WTC11 (cell line): ENCODE results near the gene PLA1A. TPM values are rescaled to one million over a fixed set of nuclear protein-coding genes. Genes with fewer than 3 reads are reported as not detected.

ENCODE experiments used
- ATAC-seq: fragments of 200-7000 bp; cut with Tn5 transposase; 2 replicates; pipeline ENCODE4 v1.10.0; 2021; ENCODE audit warnings: mild to moderate bottlenecking, moderate library complexity
- CTCF ChIA-PET: fragments of 300-600 bp; sonication (Branson Sonifier 250); formaldehyde crosslinking; loops from one replicate; lab custom pipeline; 2021; ENCODE audit warnings: antibody characterized with exemption; lab: Charles Lee
- POLR2A ChIA-PET: fragments of 350-600 bp; sonication (Branson Sonifier 250); formaldehyde crosslinking; loops from one replicate; lab custom pipeline; 2021; ENCODE audit warnings: antibody characterized with exemption; lab: Charles Lee
- DNase-seq: peaks from one replicate; pipeline ENCODE4 v3.0.0; 2021; ENCODE audit warnings: low spot score
- H3K27ac Mint-ChIP-seq: 2 replicates; pipeline ENCODE4 v1.8.0; 2021; ENCODE audit warnings: mixed read lengths
- H3K27me3 Mint-ChIP-seq: 2 replicates; pipeline ENCODE4 v1.8.0; 2021; ENCODE audit warnings: low read depth, mild to moderate bottlenecking, moderate library complexity, mixed read lengths
- H3K36me3 Mint-ChIP-seq: 2 replicates; pipeline ENCODE4 v1.8.0; 2021; ENCODE audit warnings: mixed read lengths
- H3K4me1 Mint-ChIP-seq: 2 replicates; pipeline ENCODE4 v1.8.0; 2022; ENCODE audit warnings: mixed read lengths
- H3K4me3 Mint-ChIP-seq: 2 replicates; pipeline ENCODE4 v1.8.0; 2021; ENCODE audit warnings: mild to moderate bottlenecking, moderate library complexity, mixed read lengths
- H3K9me3 Mint-ChIP-seq: 2 replicates; pipeline ENCODE4 v1.8.0; 2021; ENCODE audit warnings: mixed read lengths
- ATF1 ChIP-seq: sonication (generic); formaldehyde crosslinking; IDR thresholded peaks from 2 replicates; pipeline ENCODE4 v1.8.1; 2023; ENCODE audit warnings: mild to moderate bottlenecking, moderate library complexity, missing genetic modification reagents
- CBFB ChIP-seq: sonication (generic); formaldehyde crosslinking; IDR thresholded peaks from 2 replicates; pipeline ENCODE4 v1.8.1; 2022; ENCODE audit warnings: mild to moderate bottlenecking, low read depth, missing genetic modification reagents
- CREM ChIP-seq: sonication (generic); formaldehyde crosslinking; IDR thresholded peaks from 2 replicates; pipeline ENCODE4 v1.8.1; 2022; ENCODE audit warnings: mild to moderate bottlenecking, missing genetic modification reagents, moderate library complexity
- CTCF ChIP-seq: fragments of 200-600 bp; IDR thresholded peaks from 2 replicates; pipeline ENCODE4 v1.8.0; 2022; ENCODE audit warnings: antibody characterized with exemption
- ELF4 ChIP-seq: sonication (generic); formaldehyde crosslinking; IDR thresholded peaks from 2 replicates; pipeline ENCODE4 v1.8.1; 2022; ENCODE audit warnings: low read depth, mild to moderate bottlenecking, moderate library complexity, missing genetic modification reagents
- EMX1 ChIP-seq: fragments of 250-450 bp; sonication (Bioruptor Pico); IDR thresholded peaks from 2 replicates; pipeline ENCODE4 v1.8.0; 2021; ENCODE audit warnings: mild to moderate bottlenecking
- ESRRA ChIP-seq: sonication (generic); formaldehyde crosslinking; IDR thresholded peaks from 2 replicates; pipeline ENCODE4 v1.8.1; 2022; ENCODE audit warnings: mild to moderate bottlenecking, missing genetic modification reagents, borderline replicate concordance
- FOXP1 ChIP-seq: sonication (generic); formaldehyde crosslinking; IDR thresholded peaks from 2 replicates; pipeline ENCODE4 v1.8.0; 2022; ENCODE audit warnings: missing genetic modification reagents, mild to moderate bottlenecking, moderate library complexity, borderline replicate concordance
- GTF2I ChIP-seq: fragments of 250-450 bp; sonication (Bioruptor Pico); conservative IDR thresholded peaks from 2 replicates; pipeline ENCODE4 v1.4.0; 2021; ENCODE audit warnings: mild to moderate bottlenecking
- MXD4 ChIP-seq: fragments of 250-450 bp; sonication (Bioruptor Pico); IDR thresholded peaks from 2 replicates; pipeline ENCODE4 v1.8.0; 2021; ENCODE audit warnings: mild to moderate bottlenecking, moderate library complexity, borderline replicate concordance
- NFATC4 ChIP-seq: fragments of 250-450 bp; sonication (Bioruptor Pico); IDR thresholded peaks from 2 replicates; pipeline ENCODE4 v1.9.0; 2021; ENCODE audit warnings: mild to moderate bottlenecking
- NFE2L1 ChIP-seq: sonication (generic); formaldehyde crosslinking; IDR thresholded peaks from 2 replicates; pipeline ENCODE4 v1.8.1; 2023; ENCODE audit warnings: missing genetic modification reagents
- NFYB ChIP-seq: sonication (generic); formaldehyde crosslinking; conservative IDR thresholded peaks from 2 replicates; pipeline ENCODE4 v1.8.0; 2022; ENCODE audit warnings: low read depth, missing genetic modification reagents
- NR1H2 ChIP-seq: sonication (generic); formaldehyde crosslinking; IDR thresholded peaks from 2 replicates; pipeline ENCODE4 v1.9.0; 2021; ENCODE audit warnings: mild to moderate bottlenecking, moderate library complexity, missing genetic modification reagents
- NR3C1 ChIP-seq: sonication (generic); formaldehyde crosslinking; conservative IDR thresholded peaks from 2 replicates; pipeline ENCODE4 v1.8.1; 2023; ENCODE audit warnings: low read depth, mild to moderate bottlenecking, missing genetic modification reagents
- OVOL2 ChIP-seq: fragments of 250-450 bp; sonication (Bioruptor Pico); IDR thresholded peaks from 2 replicates; pipeline ENCODE4 v1.9.0; 2021; ENCODE audit warnings: mild to moderate bottlenecking, borderline replicate concordance
- PREB ChIP-seq: sonication (generic); formaldehyde crosslinking; IDR thresholded peaks from 2 replicates; pipeline ENCODE4 v1.8.1; 2022; ENCODE audit warnings: mild to moderate bottlenecking, missing genetic modification reagents, moderate library complexity, borderline replicate concordance
- SMAD3 ChIP-seq: sonication (generic); formaldehyde crosslinking; IDR thresholded peaks from 2 replicates; pipeline ENCODE4 v1.8.0; 2022; ENCODE audit warnings: missing genetic modification reagents, mild to moderate bottlenecking, borderline replicate concordance
- TCF7 ChIP-seq: sonication (generic); formaldehyde crosslinking; IDR thresholded peaks from 2 replicates; pipeline ENCODE4 v1.8.0; 2022; ENCODE audit warnings: mild to moderate bottlenecking, low read depth, missing genetic modification reagents, moderate library complexity
- ZNF121 ChIP-seq: sonication (generic); formaldehyde crosslinking; IDR thresholded peaks from 2 replicates; pipeline ENCODE4 v1.8.0; 2023; ENCODE audit warnings: missing genetic modification reagents
- ZNF232 ChIP-seq: sonication (generic); formaldehyde crosslinking; IDR thresholded peaks from 2 replicates; pipeline ENCODE4 v1.8.0; 2022; ENCODE audit warnings: mild to moderate bottlenecking, missing genetic modification reagents
- ZNF423 ChIP-seq: fragments of 250-450 bp; sonication (Bioruptor Pico); IDR thresholded peaks from 2 replicates; pipeline ENCODE4 v2.1.2; 2022; ENCODE audit warnings: mild to moderate bottlenecking, moderate library complexity
- ZNF671 ChIP-seq: fragments of 250-450 bp; sonication (Bioruptor Pico); IDR thresholded peaks from 2 replicates; pipeline ENCODE4 v1.8.0; 2021; ENCODE audit warnings: mild to moderate bottlenecking
- total RNA-seq: library from RNA; stranded (reverse); gene quantifications from 3 replicates; pipeline ENCODE4 v1.2.3, GENCODE V29; 2021
- TF ChIP-seq, protein P1 (sequence below): sonication (generic); formaldehyde crosslinking; IDR thresholded peaks from 2 replicates; pipeline ENCODE4 v1.8.1; 2023; ENCODE audit warnings: mild to moderate bottlenecking, missing genetic modification reagents
- TF ChIP-seq, protein P2 (sequence below): sonication (generic); formaldehyde crosslinking; IDR thresholded peaks from 2 replicates; pipeline ENCODE4 v1.8.1; 2023; ENCODE audit warnings: mild to moderate bottlenecking, missing genetic modification reagents, moderate library complexity

Gene PLA1A
- total RNA-seq, 1 experiment from 2014 or later: not detected

GRCh38 chr3:119599558-119600174 lies 2.0 kb downstream of the PLA1A start (continued):
- TF ChIP-seq ESRRA (CRISPR knock-in tag) (no peak), NFYB (no peak), ZNF232 (CRISPR knock-in tag) (no peak), ZNF671 (CRISPR knock-in tag) (no peak), TCF7 (CRISPR knock-in tag) (no peak), MXD4 (CRISPR knock-in tag) (no peak), NFATC4 (CRISPR knock-in tag) (no peak)
- TF ChIP-seq, protein P1, sequence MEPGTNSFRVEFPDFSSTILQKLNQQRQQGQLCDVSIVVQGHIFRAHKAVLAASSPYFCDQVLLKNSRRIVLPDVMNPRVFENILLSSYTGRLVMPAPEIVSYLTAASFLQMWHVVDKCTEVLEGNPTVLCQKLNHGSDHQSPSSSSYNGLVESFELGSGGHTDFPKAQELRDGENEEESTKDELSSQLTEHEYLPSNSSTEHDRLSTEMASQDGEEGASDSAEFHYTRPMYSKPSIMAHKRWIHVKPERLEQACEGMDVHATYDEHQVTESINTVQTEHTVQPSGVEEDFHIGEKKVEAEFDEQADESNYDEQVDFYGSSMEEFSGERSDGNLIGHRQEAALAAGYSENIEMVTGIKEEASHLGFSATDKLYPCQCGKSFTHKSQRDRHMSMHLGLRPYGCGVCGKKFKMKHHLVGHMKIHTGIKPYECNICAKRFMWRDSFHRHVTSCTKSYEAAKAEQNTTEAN (CRISPR knock-in tag): no peak

GRCh38 chr3:119600732-119601131 lies 3.0 kb downstream of the PLA1A start:
- Mint-ChIP-seq H3K4me1 (peaks cover 12% of the 10 kb centered on the region), H3K36me3 (no peaks in the 10 kb centered on the region), H3K27ac (no peak overlapping the region), H3K9me3 (no peaks in the 10 kb centered on the region), H3K27me3 (no peaks in the 10 kb centered on the region; the same call in none of the 2 replicates)
- TF ChIP-seq NR3C1 (CRISPR knock-in tag): no peak
- peak; percentile 72 for TF ChIP-seq ZNF423 (CRISPR knock-in tag)
- TF ChIP-seq CTCF: peak; percentile 43; the same call in 1 of the 2 replicates
- TF ChIP-seq, all 79 proteins: peak for 2
- DNase-seq (peak; percentile 71), ATAC-seq (peak; percentile 99)
- ChIA-PET CTCF (interaction anchor here (0.5 to 2.9 kb wide), 37 partner anchors 8 to 426 kb away, joined by 3 to 12 read pairs (median 5); partner anchors contain the start of genes ADPRH, COX17 and POPDC2), POLR2A (interaction anchor here (0.6 kb wide), 1 partner anchor 103 kb away, joined by 3 read pairs; the partner anchor contains the start of gene TIMMDC1)
- H3K4me3 Mint-ChIP-seq: no peak overlapping the region

GRCh38 chr3:119601154-119601553 lies 3.5 kb downstream of the PLA1A start:
- POLR2A ChIA-PET: no interaction called here
- peaks cover 12% of the 10 kb centered on the region for H3K4me1 Mint-ChIP-seq
- H3K36me3 Mint-ChIP-seq: no peaks in the 10 kb centered on the region
- no peak for DNase-seq
- no peak overlapping the region for H3K4me3 Mint-ChIP-seq
- TF ChIP-seq, protein P2, sequence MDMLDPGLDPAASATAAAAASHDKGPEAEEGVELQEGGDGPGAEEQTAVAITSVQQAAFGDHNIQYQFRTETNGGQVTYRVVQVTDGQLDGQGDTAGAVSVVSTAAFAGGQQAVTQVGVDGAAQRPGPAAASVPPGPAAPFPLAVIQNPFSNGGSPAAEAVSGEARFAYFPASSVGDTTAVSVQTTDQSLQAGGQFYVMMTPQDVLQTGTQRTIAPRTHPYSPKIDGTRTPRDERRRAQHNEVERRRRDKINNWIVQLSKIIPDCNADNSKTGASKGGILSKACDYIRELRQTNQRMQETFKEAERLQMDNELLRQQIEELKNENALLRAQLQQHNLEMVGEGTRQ (CRISPR knock-in tag): no peak
- TF ChIP-seq GTF2I (CRISPR knock-in tag) (no peak), NR1H2 (CRISPR knock-in tag) (no peak), ZNF121 (no peak), CREM (CRISPR knock-in tag) (no peak), PREB (no peak), OVOL2 (no peak), ELF4 (CRISPR knock-in tag) (no peak), SMAD3 (CRISPR knock-in tag) (no peak), CBFB (CRISPR knock-in tag) (no peak), NFE2L1 (CRISPR knock-in tag) (no peak), FOXP1 (no peak), EMX1 (CRISPR knock-in tag) (no peak), TCF7 (CRISPR knock-in tag) (no peak), ATF1 (CRISPR knock-in tag) (no peak), NFATC4 (CRISPR knock-in tag) (no peak)
- TF ChIP-seq, all 79 proteins: peak for 0
- CTCF ChIA-PET: interaction anchor here (0.6 to 2.9 kb wide), 29 partner anchors 8 to 173 kb away, joined by 3 to 12 read pairs (median 5); partner anchors contain the start of genes ADPRH, COX17 and POPDC2
- ATAC-seq: no peak
- Mint-ChIP-seq H3K27ac (no peak overlapping the region), H3K9me3 (no peaks in the 10 kb centered on the region), H3K27me3 (no peaks in the 10 kb centered on the region; the same call in none of the 2 replicates)
